K562 (cell line): ENCODE data around the gene GRIPAP1. TPM values are rescaled to one million over a fixed set of nuclear protein-coding genes. Genes with fewer than 3 reads are reported as not detected.
A peak's percentile ranks its signal among the peaks of the same experiment; 100 is the strongest.

Source experiments
- CC2D1A ChIP-seq: fragments of 450-650 bp; IDR thresholded peaks from 2 replicates; pipeline ENCODE4 v1.6.1; 2017; ENCODE audit warnings: mild to moderate bottlenecking
- CHAMP1 ChIP-seq: fragments of 450-650 bp; IDR thresholded peaks from 2 replicates; pipeline ENCODE4 v1.6.1; 2016; ENCODE audit warnings: mild to moderate bottlenecking
- CHCHD3 ChIP-seq: fragments of 250-450 bp; sonication (Bioruptor Pico); IDR thresholded peaks from 2 replicates; pipeline ENCODE4 v2.1.2; 2022; ENCODE audit warnings: mild to moderate bottlenecking
- E2F4 ChIP-seq: sonication (generic); formaldehyde crosslinking; IDR thresholded peaks from 2 replicates; pipeline ENCODE4 v1.8.0; 2022; ENCODE audit warnings: mild to moderate bottlenecking, low read depth, missing genetic modification reagents
- FOXJ3 ChIP-seq: sonication (generic); formaldehyde crosslinking; IDR thresholded peaks from 2 replicates; pipeline ENCODE4 v1.4.0; 2020; ENCODE audit warnings: mild to moderate bottlenecking, missing genetic modification reagents
- FUS ChIP-seq: fragments of 200-400 bp; formaldehyde crosslinking; optimal IDR thresholded peaks from 2 replicates; pipeline ENCODE3; 2017; ENCODE audit warnings: low read depth, low read length
- GABPB2 ChIP-seq: fragments of 250-450 bp; sonication (Bioruptor Pico); conservative IDR thresholded peaks from 2 replicates; pipeline ENCODE4 v1.5.1; 2021; ENCODE audit warnings: mild to moderate bottlenecking
- HINFP ChIP-seq: fragments of 450-650 bp; conservative IDR thresholded peaks from 2 replicates; pipeline ENCODE4 v1.6.1; 2016; ENCODE audit warnings: missing genetic modification characterization, low read depth, mild to moderate bottlenecking, control low read depth, missing compliant biosample characterization
- NONO ChIP-seq, 2 experiments: fragments of 200-400 bp in 1 of 2; fragments of 450-650 bp in 1 of 2; formaldehyde crosslinking in 1 of 2; IDR thresholded peaks; 2 replicates each; pipeline ENCODE4 v1.6.1; 2017; ENCODE audit warnings: low read depth in 2 of 2, mild to moderate bottlenecking in 2 of 2, moderate library complexity in 2 of 2, low read length in 1 of 2
- SP2 ChIP-seq: IDR thresholded peaks from 2 replicates; pipeline ENCODE4 v1.6.1; 2011; ENCODE audit warnings: mild to moderate bottlenecking, low read depth, low read length, moderate library complexity; ENCODE audit not compliant: poor library complexity, severe bottlenecking; ENCODE audit errors: extremely low read depth
- SREBF1 ChIP-seq: fragments of 150-350 bp; IDR thresholded peaks from 2 replicates; pipeline ENCODE4 v1.6.1; 2014; ENCODE audit warnings: antibody characterized with exemption, low read depth, low read length, borderline replicate concordance
- THRA ChIP-seq: fragments of 450-650 bp; IDR thresholded peaks from 2 replicates; pipeline ENCODE4 v1.6.1; 2017; ENCODE audit warnings: mild to moderate bottlenecking, moderate library complexity
- VEZF1 ChIP-seq: fragments of 200-800 bp; sonication (Bioruptor generic); IDR thresholded peaks from 2 replicates; pipeline ENCODE4 v1.6.1; 2017; ENCODE audit warnings: missing genetic modification characterization, missing compliant biosample characterization
- ZFP30 ChIP-seq: fragments of 250-450 bp; sonication (Bioruptor Pico); IDR thresholded peaks from 2 replicates; pipeline ENCODE4 v1.8.0; 2022; ENCODE audit warnings: moderate library complexity, mild to moderate bottlenecking, inconsistent platforms, borderline replicate concordance
- ZNF134 ChIP-seq: fragments of 250-450 bp; sonication (Bioruptor Pico); conservative IDR thresholded peaks from 2 replicates; pipeline ENCODE4 v1.4.0; 2020
- ZNF436 ChIP-seq: fragments of 250-450, 450-650 bp; sonication (Bioruptor Pico); formaldehyde crosslinking; IDR thresholded peaks from 2 replicates; pipeline ENCODE4 v1.7.0; 2020; ENCODE audit warnings: mild to moderate bottlenecking
- ZNF561 ChIP-seq: fragments of 450-650 bp; formaldehyde crosslinking; conservative IDR thresholded peaks from 2 replicates; pipeline ENCODE4 v1.4.0; 2020; ENCODE audit warnings: mild to moderate bottlenecking, moderate library complexity
- ZNF780A ChIP-seq: fragments of 250-450 bp; sonication (Bioruptor Pico); IDR thresholded peaks from 2 replicates; pipeline ENCODE4 v1.5.0; 2021; ENCODE audit warnings: mild to moderate bottlenecking
- polyA plus RNA-seq, 8 experiments: library from polyadenylated mRNA; depleted of rRNA in 4 of 8; stranded (reverse) in 5 of 8; unstranded in 3 of 8; fragments of >200 nt; fragmentation: Nextera tagmentation in 2 of 8; fragmentation: Illumina TruSeq in 1 of 8; extraction: Ambion mirVana in 2 of 8; extraction: Trizol in 1 of 8; gene quantifications; 2 replicates each; pipeline versions ENCODE4 v1.2.1 to v1.2.3, GENCODE V29; 2011 to 2014; ENCODE audit warnings: inconsistent platforms in 1 of 8, missing spikeins in 1 of 8
- total RNA-seq, 7 experiments: library from RNA; depleted of rRNA in 6 of 7; stranded (reverse); fragments of >200 nt in 6 of 7; fragmentation: Illumina TruSeq in 2 of 7; extraction: Trizol in 2 of 7; gene quantifications; 2 replicates each; pipeline versions ENCODE4 v1.2.1 to v1.2.3, GENCODE V29; 2011 to 2021; ENCODE audit warnings: low replicate concordance in 1 of 7

The GRIPAP1 gene
- total and polyA plus RNA-seq, 9 of the 15 experiments (the other 6 are each of a cell fraction or from before 2014, with no cell fraction given) = 4.1 to 41.6 (median 24.0) TPM

GRCh38 chrX:48957827-48958634 lies 44.0 kb downstream of the GRIPAP1 start (continued):
- TF ChIP-seq CHAMP1 (no peak), ZNF561 (CRISPR knock-in tag) (no peak), FOXJ3 (no peak), FUS (no peak), ZNF134 (CRISPR knock-in tag) (no peak), NONO (IDR thresholded peaks at IDR 0.05; ENCODE audit: low read depth in 2 of 2, low read length in 1 of 2) (no peak), CC2D1A (no peak), ZNF780A (CRISPR knock-in tag) (no peak), HINFP (tag) (no peak), SP2 (peak; percentile 72), ZFP30 (CRISPR knock-in tag) (no peak), ZNF436 (CRISPR knock-in tag) (no peak), VEZF1 (peak; percentile 66), CHCHD3 (CRISPR knock-in tag) (no peak), GABPB2 (CRISPR knock-in tag) (no peak), THRA (no peak), SREBF1 (no peak), E2F4 (no peak)
